GM12891 (cell line): ENCODE results near the gene LYPD6.
"Not testable (repeated sequence)": the region's sequence is repeated elsewhere in the genome, so short reads cannot be mapped to it uniquely, and the experiment has no call there.

Source experiments
- POLR2A ChIP-seq: IDR thresholded peaks from 2 replicates; pipeline ENCODE4 v1.6.1; 2011; ENCODE audit warnings: low read depth, low read length, control low read depth
- POLR2AphosphoS5 ChIP-seq: IDR thresholded peaks from 2 replicates; pipeline ENCODE4 v1.6.1; 2011; ENCODE audit warnings: low read depth, low read length, control low read depth
- POU2F2 ChIP-seq: IDR thresholded peaks from 2 replicates; pipeline ENCODE4 v1.6.1; 2011; ENCODE audit warnings: low read depth, mild to moderate bottlenecking, control low read depth, low read length, moderate library complexity
- SPI1 ChIP-seq: IDR thresholded peaks from 2 replicates; pipeline ENCODE4 v1.6.1; 2011; ENCODE audit warnings: low read depth, low read length, control low read depth
- TAF1 ChIP-seq: IDR thresholded peaks from 2 replicates; pipeline ENCODE4 v1.6.1; 2011; ENCODE audit warnings: low read depth, low read length, control low read depth

DNA sequence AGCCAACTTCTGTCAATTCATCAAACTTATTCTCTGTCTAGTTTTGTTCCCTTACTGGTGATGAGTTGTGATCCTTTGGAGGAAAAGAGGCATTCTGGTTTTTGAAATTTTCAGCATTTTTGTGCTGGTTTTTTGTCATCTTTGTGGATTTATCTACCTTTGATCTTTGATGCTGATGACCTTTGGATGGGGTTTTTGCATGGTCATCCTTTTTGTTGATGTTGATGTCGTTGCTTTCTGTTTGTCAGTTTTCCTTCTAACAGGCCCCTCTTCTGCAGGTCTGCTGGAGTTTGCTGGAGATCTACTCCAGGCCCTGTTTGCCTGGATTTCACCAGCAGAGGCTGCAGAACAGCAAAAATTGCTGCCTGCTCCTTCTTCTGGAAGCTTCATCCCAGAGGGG lies 168.8 kb downstream of the LYPD6 start:
- TF ChIP-seq TAF1, POLR2AphosphoS5, POLR2A, POU2F2, SPI1: not testable (repeated sequence)
